GM21737 (cell line): ENCODE measurements around the gene PCDHA1.
"Not testable (repeated sequence)": the region's sequence is repeated elsewhere in the genome, so short reads cannot be mapped to it uniquely, and the experiment has no call there.

Experiments used
- ATAC-seq: cut with Tn5 transposase; IDR thresholded peaks from one replicate; pipeline ENCODE4 v1.9.1; 2021; ENCODE audit warnings: mild to moderate bottlenecking, moderate library complexity; ENCODE audit not compliant: unreplicated experiment

PCDHA1 gene

GRCh38 chr5:140785905-140786686, at the start of gene PCDHA1:
TSS of gene PCDHA1 (plus strand) at chr5:140786140.
- ATAC-seq, result no peak

- no peak for ATAC-seq
Observed at GRCh38 chr5:140737486-140737885, 48.5 kb upstream of the PCDHA1 start.

GRCh38 chr5:140741967-140742366, 44.0 kb upstream of the PCDHA1 start:
- ATAC-seq, result no peak

GRCh38 chr5:140753561-140753960, 32.4 kb upstream of the PCDHA1 start:
- ATAC-seq, result no peak

- ATAC-seq, result no peak
Observed at GRCh38 chr5:140764177-140764973, 21.6 kb upstream of the PCDHA1 start.

- no peak for ATAC-seq
Observed at GRCh38 chr5:140767444-140767843, 18.5 kb upstream of the PCDHA1 start.

GRCh38 chr5:140780512-140780911, 5.4 kb upstream of the PCDHA1 start:
- no peak for ATAC-seq

GRCh38 chr5:140787422-140787821, 1.5 kb downstream of the PCDHA1 start:
- not testable (repeated sequence) for ATAC-seq

- not testable (repeated sequence) for ATAC-seq
Observed at GRCh38 chr5:140787849-140788504, 2.0 kb downstream of the PCDHA1 start.

- ATAC-seq, result no peak
Observed at GRCh38 chr5:140791089-140791488, 5.1 kb downstream of the PCDHA1 start.

GRCh38 chr5:140794595-140795258, 8.8 kb downstream of the PCDHA1 start, which contains the start of gene PCDHA2:
TSS of gene PCDHA2 (plus strand) at chr5:140794852.
- ATAC-seq, result no peak

- no peak for ATAC-seq
Observed at GRCh38 chr5:140795259-140795641, 9.3 kb downstream of the PCDHA1 start.

- not testable (repeated sequence) for ATAC-seq
Observed at GRCh38 chr5:140796072-140796717, 10.3 kb downstream of the PCDHA1 start.

- no peak for ATAC-seq
Observed at GRCh38 chr5:140796718-140797095, 10.8 kb downstream of the PCDHA1 start.

GRCh38 chr5:140800816-140801493, 15.0 kb downstream of the PCDHA1 start, which contains the start of gene PCDHA3:
TSS of gene PCDHA3 (plus strand) at chr5:140801057.
- ATAC-seq, result no peak

GRCh38 chr5:140801494-140801841, 15.5 kb downstream of the PCDHA1 start:
- ATAC-seq, result no peak

- not testable (repeated sequence) for ATAC-seq
Observed at GRCh38 chr5:140802381-140802780, 16.4 kb downstream of the PCDHA1 start.

- no peak for ATAC-seq
Observed at GRCh38 chr5:140802781-140803271, 16.9 kb downstream of the PCDHA1 start.

- no peak for ATAC-seq
Observed at GRCh38 chr5:140806834-140807775, 21.2 kb downstream of the PCDHA1 start, which contains the start of gene PCDHA4. TSS of gene PCDHA4 (plus strand) at chr5:140807068.
